NT2/D1 (cell line): ENCODE data around the gene SNX11.

Experiments
- SUZ12 ChIP-seq: IDR thresholded peaks from 2 replicates; pipeline ENCODE4 v1.6.1; 2011; ENCODE audit not compliant: insufficient read length, insufficient read depth; ENCODE audit errors: extremely low read depth
- ZNF274 ChIP-seq: IDR thresholded peaks from 2 replicates; pipeline ENCODE4 v1.6.1; 2011; ENCODE audit warnings: mild to moderate bottlenecking, low read depth, low read length

DNA sequence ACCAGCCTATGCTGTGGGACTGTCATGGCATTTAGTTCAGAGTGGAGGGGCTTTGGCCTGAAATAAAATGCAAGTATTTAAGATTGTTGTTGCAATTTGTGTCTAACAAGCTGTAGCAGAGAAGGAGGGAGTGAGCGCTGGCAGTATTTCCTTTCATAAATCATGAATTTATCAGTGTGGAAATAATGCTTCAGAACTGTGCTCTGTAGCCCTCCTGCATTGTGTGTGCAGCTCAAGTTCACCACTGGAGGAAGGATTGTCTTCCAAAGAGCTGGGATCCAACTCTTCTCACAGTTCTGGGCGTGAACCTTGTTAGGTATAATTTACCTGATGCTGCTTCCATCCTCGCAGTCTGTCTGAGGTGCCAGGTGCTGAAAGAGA, 15.1 kb downstream of the SNX11 start:
- TF ChIP-seq ZNF274 (no peak), SUZ12 (no peak)
